HG03159 (cell line): ENCODE data around the gene APOO.

Source experiments
- ATAC-seq: cut with Tn5 transposase; IDR thresholded peaks from one replicate; pipeline ENCODE4 v1.9.1; 2021; ENCODE audit warnings: mild to moderate bottlenecking, moderate library complexity; ENCODE audit not compliant: unreplicated experiment

The APOO gene

GRCh38 chrX:23907498-23908218 lies at the start of gene APOO, which contains the start of gene CXorf58:
APOO (minus strand) TSS chrX:23907938; CDS start chrX:23907702, 236 bp downstream.
CXorf58 (plus strand) TSS chrX:23908006; CDS start chrX:23910303, 2,297 bp downstream.
- peak; percentile 88 for ATAC-seq

DNA sequence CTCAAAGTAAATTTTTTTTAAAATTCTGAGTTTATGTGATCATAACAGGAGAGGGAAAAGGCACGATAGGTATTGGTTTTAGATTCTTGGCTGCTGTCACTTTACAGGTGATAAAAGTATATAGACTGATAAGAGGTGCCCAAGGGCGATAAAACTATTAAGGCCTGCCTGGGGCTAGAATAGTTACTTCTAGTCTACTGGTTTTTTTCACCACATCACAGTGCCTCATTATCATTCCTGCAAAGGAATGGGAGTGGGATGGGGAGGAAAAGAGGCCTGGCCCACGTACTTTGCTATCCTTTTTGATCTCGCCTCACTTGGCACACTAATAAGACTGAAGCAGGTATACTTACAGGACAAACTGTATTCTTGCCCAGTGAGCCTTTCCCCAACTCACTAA lies 46.7 kb upstream of the APOO start:
- ATAC-seq, result no peak

- ATAC-seq, result no peak
These were observed 46.2 kb upstream of the APOO start for GRCh38 chrX:23953908-23954269.

GRCh38 chrX:23952984-23953907 lies 45.5 kb upstream of the APOO start:
- peak; percentile 99 for ATAC-seq

DNA sequence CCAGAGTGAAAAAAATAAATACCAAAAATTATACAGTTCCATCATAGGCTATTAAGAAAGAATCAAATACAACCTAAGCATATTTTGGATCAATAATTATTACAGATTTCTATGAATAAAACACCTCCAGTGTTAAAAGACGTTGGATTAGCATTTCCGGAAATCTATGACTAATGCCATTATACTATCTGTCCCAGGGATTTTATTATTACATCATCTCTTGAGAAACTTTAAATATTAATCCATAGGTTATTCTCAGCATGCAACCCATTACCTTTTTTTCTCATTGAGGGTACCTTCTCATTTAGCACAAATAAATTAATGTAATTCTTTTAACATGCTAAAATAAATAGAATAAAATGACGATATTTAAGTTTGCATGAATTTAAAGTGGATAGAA lies 44.7 kb upstream of the APOO start:
- ATAC-seq, result no peak

GRCh38 chrX:23945206-23945605 lies 37.5 kb upstream of the APOO start:
- no peak for ATAC-seq

DNA sequence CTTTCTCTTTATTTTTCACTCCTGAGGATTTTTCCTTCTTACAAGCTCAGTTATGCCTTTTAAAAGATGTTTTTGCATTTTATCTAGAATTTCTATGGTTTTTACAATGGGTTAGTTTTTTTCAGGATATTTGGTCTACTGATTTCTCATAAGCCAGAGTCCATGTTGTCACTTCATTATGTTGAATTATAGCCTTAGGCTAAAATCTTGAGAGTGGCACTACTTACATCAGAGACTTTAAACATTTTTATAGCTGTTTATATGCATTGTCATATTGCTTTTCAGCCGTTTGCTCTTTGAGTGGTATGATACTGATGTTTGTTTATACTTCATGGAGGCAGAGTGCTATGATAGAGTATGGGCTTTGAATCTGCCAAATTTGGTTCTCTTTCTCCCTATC lies 36.5 kb upstream of the APOO start:
- ATAC-seq, result no peak

DNA sequence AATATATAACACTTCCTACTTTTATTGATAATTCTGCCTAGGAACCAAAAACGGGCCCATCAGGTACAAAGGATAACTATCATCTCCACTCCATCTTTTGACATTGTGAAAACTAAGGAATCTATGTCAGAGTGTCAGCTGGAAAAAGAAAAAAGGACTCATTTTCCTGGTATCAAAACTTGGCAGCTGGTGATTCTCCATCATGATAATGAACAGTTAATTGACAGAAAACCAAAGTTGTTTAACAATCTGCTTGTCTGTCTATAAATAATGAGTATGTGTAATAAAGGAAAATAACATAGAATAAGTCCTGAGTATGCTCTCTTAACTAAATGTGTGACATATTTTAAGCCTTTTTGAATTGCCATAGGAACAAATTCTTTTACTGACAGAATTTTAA lies 31.5 kb upstream of the APOO start:
- ATAC-seq, result no peak

- ATAC-seq, result no peak
These were observed 31.0 kb upstream of the APOO start for GRCh38 chrX:23938690-23939089.

DNA sequence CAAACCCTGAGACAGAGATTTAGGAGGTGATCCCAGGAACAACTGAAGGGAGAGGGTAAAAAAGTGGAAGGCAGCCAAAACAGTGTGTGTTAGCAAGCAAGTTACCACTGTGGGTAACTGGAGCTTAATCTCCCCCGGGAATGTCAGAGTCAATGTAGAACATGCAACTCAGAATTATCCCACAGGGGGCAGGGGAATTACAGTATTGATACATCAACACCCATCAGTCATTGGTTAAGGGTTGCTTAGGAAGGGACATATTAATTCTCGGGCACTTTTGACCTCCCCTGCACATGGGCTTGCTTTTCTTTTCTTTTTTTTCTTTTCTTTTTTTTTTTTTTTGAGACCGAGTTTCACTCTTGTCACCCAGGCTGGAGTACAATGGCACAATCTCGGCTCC lies 29.4 kb upstream of the APOO start:
- ATAC-seq, result no peak

DNA sequence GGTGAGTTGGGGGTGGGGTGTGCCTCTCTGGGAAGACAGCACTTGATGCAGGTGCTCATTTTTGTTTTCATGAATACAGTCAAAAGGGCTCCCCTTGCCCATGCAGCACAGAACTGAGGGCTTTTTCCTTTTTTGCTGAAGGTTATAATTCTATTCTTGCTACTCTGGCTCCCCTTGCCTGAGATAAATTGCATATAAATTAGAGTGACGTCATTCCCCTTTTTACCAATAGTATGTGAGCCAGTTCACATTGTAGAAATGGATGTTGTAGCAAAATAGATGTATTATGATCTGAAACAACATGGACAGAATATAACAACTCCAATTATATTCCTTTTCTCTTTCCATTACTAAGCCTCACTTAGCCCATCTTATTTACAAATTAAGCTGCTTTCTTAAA lies 28.4 kb upstream of the APOO start:
- ATAC-seq, result no peak

- ATAC-seq, result no peak
These were observed 27.4 kb upstream of the APOO start for GRCh38 chrX:23935106-23935505.

DNA sequence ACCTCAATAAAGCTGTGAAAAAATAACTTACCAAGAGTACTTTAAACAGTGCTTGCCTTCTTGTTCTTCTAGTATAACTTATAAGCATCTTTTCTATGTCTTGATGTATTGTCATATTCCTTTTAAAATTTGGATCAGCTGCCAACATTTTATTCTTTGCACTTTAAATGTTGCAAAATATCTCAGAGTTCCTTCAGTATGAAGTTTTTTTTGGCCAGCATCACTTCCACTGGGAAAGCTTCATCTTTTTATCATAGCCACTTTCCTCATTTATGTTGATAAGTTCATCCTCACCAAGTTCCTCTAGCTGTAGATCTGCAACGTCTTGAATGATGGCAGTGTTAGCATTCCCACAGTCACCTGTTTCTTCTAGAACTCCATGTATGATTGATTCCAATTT lies 24.3 kb upstream of the APOO start:
- no peak for ATAC-seq

DNA sequence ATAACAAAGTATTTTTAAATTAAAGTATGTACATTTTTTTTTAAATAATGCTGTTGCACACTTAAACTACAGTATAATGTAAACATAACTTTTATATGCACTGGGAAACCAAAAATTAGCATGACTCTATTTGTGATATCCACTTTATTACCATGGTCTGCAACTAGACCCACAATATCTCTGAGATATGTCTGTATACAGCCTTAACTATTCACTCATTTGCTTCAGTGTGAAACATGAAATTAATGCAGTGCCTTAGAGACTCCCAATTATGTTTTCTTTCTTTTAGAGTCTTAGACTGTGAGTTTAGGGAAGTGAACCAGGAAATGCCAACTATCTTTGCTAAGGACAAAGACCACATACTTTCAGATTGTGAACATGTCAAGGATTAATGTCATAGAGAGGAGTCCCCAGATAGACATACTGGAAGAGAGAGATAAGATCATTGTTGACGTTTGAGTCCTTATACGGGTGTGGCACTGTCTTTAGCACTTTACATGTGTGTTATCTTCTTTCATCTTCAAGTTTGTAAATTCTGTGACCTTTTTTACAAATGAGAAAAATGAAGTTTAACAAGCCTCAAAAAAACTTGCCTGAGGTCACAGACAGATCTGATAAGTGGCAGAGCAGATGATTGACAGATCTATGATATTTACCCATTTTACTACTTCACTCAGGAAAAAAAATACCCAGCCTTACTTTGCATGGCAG lies 23.3 kb upstream of the APOO start:
- no peak for ATAC-seq

GRCh38 chrX:23926015-23926414 lies 18.3 kb upstream of the APOO start:
- no peak for ATAC-seq

DNA sequence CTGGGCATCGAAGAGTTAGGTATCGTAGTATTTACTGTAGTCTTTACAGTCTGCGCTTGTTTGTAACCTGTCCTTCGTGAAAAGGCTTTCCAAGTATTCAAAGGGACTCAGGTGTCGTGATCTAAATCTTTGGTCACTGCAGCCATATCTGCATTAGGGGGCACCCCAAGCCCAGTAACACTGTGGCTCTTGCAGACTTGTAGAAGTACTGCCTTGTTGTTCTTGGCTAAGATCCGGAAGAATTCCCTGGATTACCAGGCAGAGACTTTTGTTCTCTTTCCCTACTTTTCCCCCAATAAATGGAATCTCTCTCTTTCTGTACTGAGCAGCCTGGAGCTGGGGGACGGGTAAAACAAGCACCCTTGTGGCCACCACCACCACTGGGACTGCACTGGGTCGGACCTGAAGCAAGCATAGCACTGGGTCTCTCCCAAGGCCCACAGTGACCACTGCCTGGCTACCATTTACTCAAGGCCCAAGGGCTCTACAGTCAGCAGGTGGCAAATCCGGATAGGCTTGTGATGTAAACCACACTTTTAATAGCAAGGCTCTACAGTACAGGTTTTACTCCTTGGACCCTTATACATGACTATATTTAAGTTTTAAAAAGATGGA lies 12.1 kb upstream of the APOO start:
- ATAC-seq, result no peak

DNA sequence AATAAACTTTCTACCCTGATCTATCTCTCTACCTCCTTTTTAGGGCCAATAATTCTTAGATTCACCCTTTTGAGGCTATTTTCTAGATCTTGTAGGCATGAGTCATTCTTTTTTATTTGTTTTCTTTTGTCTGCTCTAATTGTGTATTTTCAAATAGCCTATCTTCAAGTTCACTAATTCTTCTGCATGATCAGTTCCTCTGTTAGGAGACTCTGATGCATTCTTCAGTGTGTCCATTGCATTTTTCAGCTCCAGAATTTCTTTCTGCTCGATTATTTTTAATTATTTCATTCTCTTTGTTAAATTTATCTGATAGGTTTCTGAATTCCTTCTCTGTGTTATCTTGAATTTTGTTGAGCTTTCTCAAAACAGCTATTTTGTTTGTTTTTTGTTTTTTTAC lies 11.4 kb upstream of the APOO start:
- ATAC-seq, result no peak

DNA sequence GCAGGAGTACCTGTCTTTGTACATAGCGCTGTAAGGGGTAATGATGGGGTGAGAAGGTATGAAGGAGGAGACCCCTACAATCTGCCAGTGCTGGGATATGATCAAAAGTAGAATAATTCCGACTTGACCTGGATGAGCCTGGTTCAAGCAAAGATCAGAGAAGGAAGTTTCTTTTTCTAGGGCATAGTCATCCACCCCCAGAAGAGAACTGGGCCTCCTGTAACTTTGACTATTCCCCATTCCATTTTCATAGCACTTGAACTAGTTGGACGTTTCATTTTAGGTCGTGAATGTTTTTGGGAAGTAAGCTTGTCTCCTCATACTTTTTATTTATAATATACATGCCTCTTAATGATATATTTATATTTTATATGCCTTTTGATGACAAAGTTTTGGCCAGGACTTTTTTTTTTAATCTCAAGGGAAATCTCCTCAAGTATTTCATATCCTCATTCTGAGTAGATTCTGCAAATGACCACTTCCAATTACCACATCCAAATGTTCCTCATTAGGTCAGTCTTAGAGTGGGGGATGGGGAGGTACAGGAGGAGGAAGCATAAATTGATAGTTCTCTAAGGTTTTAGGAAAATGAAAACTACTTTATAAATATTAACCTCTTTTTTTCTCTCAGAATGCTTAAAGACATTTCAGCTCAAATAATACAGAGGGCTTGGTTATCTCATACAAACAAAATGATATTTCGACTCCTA lies 3.5 kb upstream of the APOO start:
- ATAC-seq, result no peak

DNA sequence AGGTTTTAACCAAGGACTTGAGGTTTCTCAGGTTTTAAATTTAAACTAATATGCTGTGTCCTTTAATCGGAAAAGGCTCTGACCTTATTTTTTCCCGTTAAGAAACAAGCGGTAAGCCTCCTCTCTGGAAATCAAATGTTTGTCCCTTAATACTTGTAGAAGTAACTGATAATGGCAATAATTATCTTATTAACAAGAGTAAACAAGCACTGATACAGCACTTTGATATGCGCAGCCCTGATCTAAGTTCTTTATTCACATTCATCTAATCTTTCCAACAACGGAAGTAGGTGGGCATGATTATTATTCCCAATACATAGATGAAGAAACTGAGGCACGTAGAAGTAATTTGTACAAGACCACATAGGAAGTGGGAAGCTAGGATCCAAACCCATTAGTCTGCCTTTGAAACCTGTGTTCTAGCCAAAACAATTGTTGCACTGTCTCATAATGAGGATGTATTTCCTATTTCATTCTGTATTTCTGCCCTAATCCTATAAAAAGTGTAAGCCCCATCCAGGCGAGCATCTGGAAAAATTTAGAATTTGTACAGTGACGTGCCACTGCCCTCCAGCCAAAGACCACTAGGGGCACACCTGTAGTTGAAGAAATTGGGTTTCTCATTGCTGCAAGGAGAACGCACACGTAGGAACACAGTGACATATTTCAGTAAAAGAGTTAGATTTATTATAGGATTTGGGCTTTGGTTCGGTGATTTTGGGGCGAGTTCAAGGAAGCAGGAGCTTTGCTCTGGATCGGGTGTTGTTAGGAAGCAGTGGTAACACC lies 674 bp upstream of the APOO start:
- ATAC-seq, result no peak

- peak; percentile 0 for ATAC-seq
These were observed 634 bp downstream of the APOO start for GRCh38 chrX:23907111-23907497.
